ENCODE measurements around the gene APBA2.
A peak's percentile ranks its signal among the peaks of the same experiment; 100 is the strongest.

Gene APBA2

GRCh38 chr15:28975766-28976179 lies 90.0 kb downstream of the APBA2 start:
- H3K4me3 ChIP-seq (ENCODE audit: low read depth in 1 of 2, low read length in 2 of 2), result no peak overlapping the region
- no peaks in the 10 kb centered on the region for H3K36me3 ChIP-seq (ENCODE audit: insufficient read depth, low read length)
- H3K4me2 ChIP-seq (ENCODE audit: insufficient read depth, low read length), result no peak overlapping the region
- H3K9me3 ChIP-seq (ENCODE audit: insufficient read depth, low read length, severe bottlenecking), result no peaks in the 10 kb centered on the region
- no peaks in the 10 kb centered on the region for H3K4me1 ChIP-seq (ENCODE audit: insufficient read depth, low read length)
- H3K27ac ChIP-seq (ENCODE audit: low read length), result no peak overlapping the region
- no peak overlapping the region for H3K9ac ChIP-seq (ENCODE audit: low read depth, low read length)
- H3K27me3 ChIP-seq (ENCODE audit: insufficient read depth, low read length, poor library complexity), result peaks cover 4% of the 10 kb centered on the region
- H2AFZ ChIP-seq (ENCODE audit: low read depth, low read length), result no peak overlapping the region
- ATAC-seq (ENCODE audit: insufficient read depth, low read depth), result peak; percentile 67
- H3K79me2 ChIP-seq (ENCODE audit: insufficient read depth, low read length), result no peaks in the 10 kb centered on the region
- H4K20me1 ChIP-seq (ENCODE audit: insufficient read depth, low read length), result no peaks in the 10 kb centered on the region; the same call in 1 of the 2 replicates
- TF ChIP-seq EZH2 (IDR thresholded peaks at IDR 0.05; ENCODE audit: borderline replicate concordance, low read depth, low read length, severe bottlenecking), result no peak
- TF ChIP-seq, protein P1, sequence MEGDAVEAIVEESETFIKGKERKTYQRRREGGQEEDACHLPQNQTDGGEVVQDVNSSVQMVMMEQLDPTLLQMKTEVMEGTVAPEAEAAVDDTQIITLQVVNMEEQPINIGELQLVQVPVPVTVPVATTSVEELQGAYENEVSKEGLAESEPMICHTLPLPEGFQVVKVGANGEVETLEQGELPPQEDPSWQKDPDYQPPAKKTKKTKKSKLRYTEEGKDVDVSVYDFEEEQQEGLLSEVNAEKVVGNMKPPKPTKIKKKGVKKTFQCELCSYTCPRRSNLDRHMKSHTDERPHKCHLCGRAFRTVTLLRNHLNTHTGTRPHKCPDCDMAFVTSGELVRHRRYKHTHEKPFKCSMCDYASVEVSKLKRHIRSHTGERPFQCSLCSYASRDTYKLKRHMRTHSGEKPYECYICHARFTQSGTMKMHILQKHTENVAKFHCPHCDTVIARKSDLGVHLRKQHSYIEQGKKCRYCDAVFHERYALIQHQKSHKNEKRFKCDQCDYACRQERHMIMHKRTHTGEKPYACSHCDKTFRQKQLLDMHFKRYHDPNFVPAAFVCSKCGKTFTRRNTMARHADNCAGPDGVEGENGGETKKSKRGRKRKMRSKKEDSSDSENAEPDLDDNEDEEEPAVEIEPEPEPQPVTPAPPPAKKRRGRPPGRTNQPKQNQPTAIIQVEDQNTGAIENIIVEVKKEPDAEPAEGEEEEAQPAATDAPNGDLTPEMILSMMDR (IDR thresholded peaks at IDR 0.05; ENCODE audit: borderline replicate concordance, extremely low read depth, low read length, poor library complexity, severe bottlenecking), result peak; percentile 84
- DNase-seq, result peak; percentile 56

DNA sequence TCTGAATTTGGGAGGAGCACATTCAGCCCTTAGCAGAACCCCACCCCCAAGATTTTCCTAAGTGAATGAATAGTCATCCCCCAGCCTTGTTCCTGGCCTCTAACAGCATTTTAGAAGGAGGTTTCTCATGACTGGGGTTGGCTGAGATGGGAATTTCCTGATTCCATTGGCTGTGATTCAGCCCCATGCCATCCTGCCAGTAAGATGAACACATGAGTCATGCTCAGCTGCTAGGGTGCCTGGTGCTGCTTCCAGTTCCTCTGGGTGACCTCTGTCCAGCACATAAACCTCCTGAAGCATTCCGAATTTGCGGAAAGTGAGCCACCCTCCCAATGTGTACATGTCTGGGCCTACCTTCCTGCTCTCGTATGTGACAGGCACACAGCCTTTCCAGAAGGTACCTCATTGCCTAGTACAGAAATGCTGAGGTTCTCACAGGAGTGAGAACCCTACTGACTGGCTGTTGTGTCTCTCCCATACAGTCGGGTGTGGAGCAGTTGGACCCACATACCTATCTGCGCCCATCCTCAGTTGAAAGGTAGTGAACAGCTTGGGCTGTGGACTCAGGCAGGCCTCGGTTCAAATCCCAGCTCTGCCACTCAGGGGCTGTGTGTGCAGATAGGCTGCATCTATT lies 91.7 kb downstream of the APBA2 start:
- TF ChIP-seq EZH2 (IDR thresholded peaks at IDR 0.05; ENCODE audit: borderline replicate concordance, low read depth, low read length, severe bottlenecking), result no peak
- TF ChIP-seq, protein P1 (IDR thresholded peaks at IDR 0.05; ENCODE audit: borderline replicate concordance, extremely low read depth, low read length, poor library complexity, severe bottlenecking), result no peak
- no peaks in the 10 kb centered on the region for H3K4me1 ChIP-seq (ENCODE audit: insufficient read depth, low read length)
- no peaks in the 10 kb centered on the region for H3K27me3 ChIP-seq (ENCODE audit: insufficient read depth, low read length, poor library complexity)
- no peaks in the 10 kb centered on the region for H3K79me2 ChIP-seq (ENCODE audit: insufficient read depth, low read length)
- H2AFZ ChIP-seq (ENCODE audit: low read depth, low read length), result no peak overlapping the region
- no peak overlapping the region for H3K4me2 ChIP-seq (ENCODE audit: insufficient read depth, low read length)
- H3K36me3 ChIP-seq (ENCODE audit: insufficient read depth, low read length), result no peaks in the 10 kb centered on the region
- no peak overlapping the region for H3K27ac ChIP-seq (ENCODE audit: low read length)
- ATAC-seq (ENCODE audit: insufficient read depth, low read depth), result no peak
- H3K4me3 ChIP-seq (ENCODE audit: low read depth in 1 of 2, low read length in 2 of 2), result no peak overlapping the region
- no peaks in the 10 kb centered on the region for H3K9me3 ChIP-seq (ENCODE audit: insufficient read depth, low read length, severe bottlenecking)
- no peak for DNase-seq
- H3K9ac ChIP-seq (ENCODE audit: low read depth, low read length), result no peak overlapping the region
- H4K20me1 ChIP-seq (ENCODE audit: insufficient read depth, low read length), result no peaks in the 10 kb centered on the region; the same call in 1 of the 2 replicates

DNA sequence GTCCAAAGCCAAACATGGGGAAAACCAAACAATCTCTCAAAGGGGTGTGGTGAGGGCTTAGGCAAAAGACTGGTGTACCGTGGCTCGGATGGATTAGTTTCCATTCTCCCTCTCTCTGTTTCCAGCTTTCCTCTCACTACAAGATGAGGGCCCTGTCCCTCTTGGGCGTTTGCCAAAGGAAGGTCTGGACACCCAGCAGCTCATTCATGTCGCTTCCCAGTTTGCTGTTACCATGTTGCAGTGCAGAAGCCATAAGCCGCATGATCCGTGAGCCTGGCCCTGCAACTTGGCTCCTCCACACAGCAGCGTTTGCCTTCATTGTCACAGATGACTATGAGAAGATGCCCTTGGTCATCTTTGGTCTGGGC lies 92.2 kb downstream of the APBA2 start:
- no peaks in the 10 kb centered on the region; the same call in 1 of the 2 replicates for H4K20me1 ChIP-seq (ENCODE audit: insufficient read depth, low read length)
- no peak overlapping the region for H3K4me2 ChIP-seq (ENCODE audit: insufficient read depth, low read length)
- H3K9ac ChIP-seq (ENCODE audit: low read depth, low read length), result no peak overlapping the region
- ATAC-seq (ENCODE audit: insufficient read depth, low read depth) (no peak), DNase-seq (no peak)
- no peak overlapping the region for H2AFZ ChIP-seq (ENCODE audit: low read depth, low read length)
- no peaks in the 10 kb centered on the region for H3K27me3 ChIP-seq (ENCODE audit: insufficient read depth, low read length, poor library complexity)
- TF ChIP-seq, protein P1 (IDR thresholded peaks at IDR 0.05; ENCODE audit: borderline replicate concordance, extremely low read depth, low read length, poor library complexity, severe bottlenecking), result no peak
- TF ChIP-seq EZH2 (IDR thresholded peaks at IDR 0.05; ENCODE audit: borderline replicate concordance, low read depth, low read length, severe bottlenecking), result no peak
- H3K36me3 ChIP-seq (ENCODE audit: insufficient read depth, low read length), result no peaks in the 10 kb centered on the region
- no peaks in the 10 kb centered on the region for H3K9me3 ChIP-seq (ENCODE audit: insufficient read depth, low read length, severe bottlenecking)
- no peak overlapping the region for H3K27ac ChIP-seq (ENCODE audit: low read length)
- no peak overlapping the region for H3K4me3 ChIP-seq (ENCODE audit: low read depth in 1 of 2, low read length in 2 of 2)
- no peaks in the 10 kb centered on the region for H3K4me1 ChIP-seq (ENCODE audit: insufficient read depth, low read length)
- no peaks in the 10 kb centered on the region for H3K79me2 ChIP-seq (ENCODE audit: insufficient read depth, low read length)

Measured in DND-41 (cell line).